ENCODE data around the gene SRP68.

The SRP68 gene

DNA sequence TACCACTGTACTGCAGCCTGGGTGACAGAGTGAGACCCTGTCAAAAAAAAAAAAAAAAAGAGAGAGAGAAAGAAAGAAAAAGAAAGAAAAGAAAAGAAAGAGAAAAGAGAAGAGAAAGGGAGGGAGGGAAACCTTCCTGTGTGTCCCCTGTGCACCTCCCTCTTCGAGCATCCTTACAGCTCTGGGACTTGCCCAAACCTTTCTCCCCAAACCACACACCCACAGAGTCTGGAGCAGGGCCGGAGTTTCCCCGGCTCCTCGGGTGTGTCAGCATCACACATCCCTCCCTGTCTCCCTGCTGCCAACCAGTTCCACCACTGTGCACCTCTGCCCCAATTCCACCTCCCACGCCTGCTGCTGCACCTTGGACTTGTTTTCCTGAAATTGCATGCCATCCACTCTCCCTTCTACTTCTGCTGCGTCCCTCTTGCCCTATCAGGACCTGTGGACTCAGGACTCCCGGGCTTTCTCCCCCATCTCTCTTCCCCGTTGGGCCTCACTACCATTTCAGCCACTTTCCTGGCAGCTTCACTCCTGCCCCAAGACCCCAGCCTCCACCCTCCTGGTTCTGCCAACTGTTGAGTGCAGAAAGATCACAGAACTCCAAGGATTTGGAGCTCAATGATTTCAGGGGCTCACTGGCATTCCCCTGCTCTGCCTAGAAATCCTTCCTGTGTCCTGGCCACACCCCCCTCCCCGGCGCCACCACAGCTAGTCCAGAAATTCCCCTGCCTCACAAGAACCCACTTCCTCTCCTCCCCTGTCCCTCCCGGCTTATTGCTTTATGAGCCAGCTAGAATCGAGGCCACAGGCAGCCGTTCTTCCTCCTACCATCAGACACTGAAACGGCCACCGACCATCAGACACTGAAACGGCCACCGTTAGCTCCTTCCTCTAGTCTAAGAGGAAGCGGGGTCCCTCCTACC is 75.4 kb downstream of the SRP68 start:
- TF ChIP-seq, protein P1, sequence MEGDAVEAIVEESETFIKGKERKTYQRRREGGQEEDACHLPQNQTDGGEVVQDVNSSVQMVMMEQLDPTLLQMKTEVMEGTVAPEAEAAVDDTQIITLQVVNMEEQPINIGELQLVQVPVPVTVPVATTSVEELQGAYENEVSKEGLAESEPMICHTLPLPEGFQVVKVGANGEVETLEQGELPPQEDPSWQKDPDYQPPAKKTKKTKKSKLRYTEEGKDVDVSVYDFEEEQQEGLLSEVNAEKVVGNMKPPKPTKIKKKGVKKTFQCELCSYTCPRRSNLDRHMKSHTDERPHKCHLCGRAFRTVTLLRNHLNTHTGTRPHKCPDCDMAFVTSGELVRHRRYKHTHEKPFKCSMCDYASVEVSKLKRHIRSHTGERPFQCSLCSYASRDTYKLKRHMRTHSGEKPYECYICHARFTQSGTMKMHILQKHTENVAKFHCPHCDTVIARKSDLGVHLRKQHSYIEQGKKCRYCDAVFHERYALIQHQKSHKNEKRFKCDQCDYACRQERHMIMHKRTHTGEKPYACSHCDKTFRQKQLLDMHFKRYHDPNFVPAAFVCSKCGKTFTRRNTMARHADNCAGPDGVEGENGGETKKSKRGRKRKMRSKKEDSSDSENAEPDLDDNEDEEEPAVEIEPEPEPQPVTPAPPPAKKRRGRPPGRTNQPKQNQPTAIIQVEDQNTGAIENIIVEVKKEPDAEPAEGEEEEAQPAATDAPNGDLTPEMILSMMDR (IDR thresholded peaks at IDR 0.05; ENCODE audit: low read depth, low read length, missing control alignments) = no peak
- DNase-seq (ENCODE audit: extremely low read depth, low read depth) = no peak
- no peak overlapping the region for H3K4me3 ChIP-seq (replicated peaks; ENCODE audit: low read depth, low read length)

DNA sequence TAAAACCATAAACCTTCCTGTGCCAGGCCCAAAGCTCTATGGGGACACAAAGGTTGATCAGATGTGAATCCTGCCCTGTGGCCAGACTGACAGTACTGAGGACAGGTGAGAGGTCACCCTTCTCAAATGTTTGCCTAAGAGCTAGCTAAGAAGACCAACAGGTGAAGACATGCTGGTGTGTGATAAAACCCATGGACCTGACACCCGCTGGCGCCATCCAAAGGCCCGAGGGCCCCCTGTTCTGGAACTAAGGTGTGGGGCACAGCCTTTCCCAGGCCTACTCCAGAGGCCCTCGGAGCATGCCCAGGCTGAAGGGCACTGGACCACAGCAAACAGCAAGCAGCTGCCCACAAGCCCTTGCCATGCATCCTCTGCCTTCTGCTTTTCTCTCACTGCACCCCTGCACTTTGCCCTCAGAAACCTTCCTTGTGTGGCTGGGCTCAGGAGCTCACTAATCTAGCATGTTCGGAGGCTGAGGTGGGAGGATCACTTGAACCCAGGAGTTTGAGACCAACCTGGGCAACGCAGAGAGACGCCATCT is 76.9 kb downstream of the SRP68 start:
- TF ChIP-seq, protein P1 (IDR thresholded peaks at IDR 0.05; ENCODE audit: low read depth, low read length, missing control alignments) = no peak
- no peak overlapping the region for H3K4me3 ChIP-seq (replicated peaks; ENCODE audit: low read depth, low read length)
- DNase-seq (ENCODE audit: extremely low read depth, low read depth) = no peak

DNA sequence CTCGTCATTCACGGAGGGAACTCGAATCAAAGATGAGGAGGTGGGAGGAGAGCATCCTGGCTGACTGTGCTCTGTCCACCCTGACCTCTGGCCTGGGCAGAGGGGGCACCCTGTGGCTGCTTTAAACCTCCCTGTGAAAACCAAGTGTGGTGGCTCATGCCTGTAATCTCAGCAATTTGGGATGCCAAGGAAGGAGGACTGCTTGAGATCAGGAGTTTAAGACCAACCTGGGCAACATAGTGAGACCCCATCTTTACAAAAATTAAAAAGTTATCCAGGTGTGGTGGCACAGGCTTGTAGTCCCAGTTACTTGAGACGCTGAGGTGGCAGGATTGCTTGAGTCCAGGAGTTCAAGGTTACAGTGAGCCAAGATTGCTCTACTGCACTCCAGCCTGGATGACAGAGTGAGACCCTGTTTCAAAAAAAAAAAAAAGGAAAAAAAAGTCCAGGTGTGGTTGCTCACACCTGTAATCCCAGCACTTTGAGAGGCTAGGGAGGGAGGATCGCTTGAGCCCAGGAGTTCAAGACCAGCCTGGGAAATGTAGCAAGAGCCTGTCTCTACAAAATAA is 77.4 kb downstream of the SRP68 start:
- TF ChIP-seq, protein P1 (IDR thresholded peaks at IDR 0.05; ENCODE audit: low read depth, low read length, missing control alignments) = no peak
- no peak overlapping the region for H3K4me3 ChIP-seq (replicated peaks; ENCODE audit: low read depth, low read length)

DNA sequence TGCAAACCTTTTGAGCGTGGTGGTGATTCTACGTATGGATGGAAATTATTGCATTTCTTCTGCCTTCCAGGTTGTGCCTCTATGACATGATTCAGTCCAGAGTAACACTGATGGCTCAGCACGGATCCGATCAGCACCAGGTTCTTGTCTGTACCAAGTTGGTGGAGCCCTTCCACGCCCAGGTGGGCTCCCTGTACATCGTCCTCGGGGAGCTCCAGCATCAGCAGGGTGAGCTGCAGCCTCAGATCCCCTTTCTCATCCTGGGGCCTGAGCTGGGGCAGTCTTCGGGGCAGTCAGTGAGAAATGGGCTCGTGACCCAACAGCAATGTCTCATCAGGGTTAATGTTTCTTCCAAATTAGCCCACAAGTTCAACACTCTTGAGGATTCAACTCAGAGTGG is 80.9 kb downstream of the SRP68 start:
- no peak for DNase-seq (ENCODE audit: extremely low read depth, low read depth)
- no peak overlapping the region for H3K4me3 ChIP-seq (replicated peaks; ENCODE audit: low read depth, low read length)
- TF ChIP-seq, protein P1 (IDR thresholded peaks at IDR 0.05; ENCODE audit: low read depth, low read length, missing control alignments) = no peak

More for the DNA sequence above, 77.4 kb downstream of the SRP68 start:
- no peak for DNase-seq (ENCODE audit: extremely low read depth, low read depth)
